NB4 (cell line): Measurements from ENCODE around the gene GALNT18.

Experiments used
- CTCF ChIP-seq: IDR thresholded peaks from one replicate; pipeline ENCODE4 v1.5.1; 2012; ENCODE audit warnings: low read depth, low read length
- MAX ChIP-seq: IDR thresholded peaks from 2 replicates; pipeline ENCODE4 v1.6.1; 2011; ENCODE audit warnings: low read depth, low read length
- MYC ChIP-seq: IDR thresholded peaks from 2 replicates; pipeline ENCODE4 v1.6.1; 2011; ENCODE audit warnings: low read depth, low read length
- POLR2A ChIP-seq: IDR thresholded peaks from 2 replicates; pipeline ENCODE4 v1.6.1; 2011; ENCODE audit warnings: mild to moderate bottlenecking; ENCODE audit not compliant: insufficient read length; ENCODE audit errors: extremely low read depth

GRCh38 chr11:11433960-11434359, 187.8 kb downstream of the GALNT18 start:
- TF ChIP-seq MAX (no peak), CTCF (no peak), POLR2A (no peak), MYC (no peak)
